CD14-positive monocyte (primary cell): ENCODE measurements around the gene RPN1. TPM values are rescaled to one million over a fixed set of nuclear protein-coding genes. Genes with fewer than 3 reads are reported as not detected.

Experiments used
- DNase-seq, 3 donors: peaks; one replicate each; pipeline ENCODE4 v3.0.0-alpha.2; 2011 to 2022
- H2AFZ ChIP-seq: 2 replicates; pipeline ENCODE4 v1.6.0; 2012; ENCODE audit warnings: mild to moderate bottlenecking, low read depth, low read length, inconsistent platforms; ENCODE audit not compliant: insufficient read depth, poor library complexity, severe bottlenecking
- H3K27ac ChIP-seq, 2 donors: 1 replicate in 1 of 2; 2 replicates in 1 of 2; pipeline ENCODE4 v1.5.1; 2012 to 2013; ENCODE audit warnings: low read length in 2 of 2, control low read depth in 1 of 2, inconsistent platforms in 1 of 2, low read depth in 1 of 2, mild to moderate bottlenecking in 1 of 2
- H3K27me3 ChIP-seq, 2 donors: one replicate each; pipeline versions ENCODE4 v1.6.0 to v1.6.1; 2011 to 2013; ENCODE audit warnings: low read length in 2 of 2; ENCODE audit not compliant: control insufficient read depth in 2 of 2, insufficient read depth in 2 of 2
- H3K36me3 ChIP-seq, 2 donors: replicated peaks in 1 of 2; 1 replicate in 1 of 2; 2 replicates in 1 of 2; pipeline versions ENCODE4 v1.5.1 to v1.6.1; 2012 to 2013; ENCODE audit warnings: low read length in 2 of 2, control low read depth in 1 of 2, inconsistent platforms in 1 of 2, mild to moderate bottlenecking in 1 of 2; ENCODE audit not compliant: insufficient read depth in 2 of 2, control insufficient read depth in 1 of 2
- H3K4me1 ChIP-seq, 2 donors: 1 replicate in 1 of 2; 2 replicates in 1 of 2; pipeline versions ENCODE4 v1.5.1 to v1.6.1; 2012 to 2013; ENCODE audit warnings: low read length in 2 of 2, control low read depth in 1 of 2, inconsistent platforms in 1 of 2, mild to moderate bottlenecking in 1 of 2, moderate library complexity in 1 of 2; ENCODE audit not compliant: insufficient read depth in 2 of 2, control insufficient read depth in 1 of 2
- H3K4me2 ChIP-seq: replicated peaks from 2 replicates; pipeline ENCODE3; 2012; ENCODE audit warnings: low read length, moderate library complexity, mild to moderate bottlenecking; ENCODE audit not compliant: poor library complexity, severe bottlenecking; ENCODE audit errors: extremely low read depth
- H3K4me3 ChIP-seq, 3 experiments: fragments of 200-600 bp in 1 of 3; sonication (generic) in 1 of 3; replicated peaks in 1 of 3; 1 replicate in 2 of 3; 2 replicates in 1 of 3; pipeline ENCODE4 v1.5.1; 2011 to 2013; ENCODE audit warnings: low read length in 3 of 3, mild to moderate bottlenecking in 3 of 3, control low read depth in 2 of 3, low read depth in 2 of 3, inconsistent platforms in 1 of 3, moderate library complexity in 1 of 3
- H3K79me2 ChIP-seq: 2 replicates; pipeline ENCODE4 v1.6.0; 2012; ENCODE audit warnings: mild to moderate bottlenecking, control low read depth, inconsistent platforms, low read length, moderate library complexity; ENCODE audit not compliant: insufficient read depth
- H3K9ac ChIP-seq: 2 replicates; pipeline ENCODE4 v1.6.0; 2017; ENCODE audit warnings: low read length, mild to moderate bottlenecking; ENCODE audit not compliant: insufficient read depth, poor library complexity, severe bottlenecking
- H3K9me3 ChIP-seq, 2 donors: replicated peaks in 1 of 2; 1 replicate in 1 of 2; 2 replicates in 1 of 2; pipeline versions ENCODE4 v1.5.1 to v1.6.1; 2012 to 2013; ENCODE audit warnings: low read length in 2 of 2, control low read depth in 1 of 2; ENCODE audit not compliant: control insufficient read depth in 1 of 2, insufficient read depth in 1 of 2
- H4K20me1 ChIP-seq: 2 replicates; pipeline ENCODE4 v1.6.0; 2012; ENCODE audit warnings: mild to moderate bottlenecking, low read length, control low read depth, moderate library complexity; ENCODE audit not compliant: insufficient read depth
- H3K27ac Mint-ChIP-seq, 7 donors: one replicate each; pipeline ENCODE4 v1.8.0; 2020; ENCODE audit warnings: mild to moderate bottlenecking in 7 of 7, mixed read lengths in 7 of 7, moderate library complexity in 6 of 7, inconsistent platforms in 2 of 7
- H3K27me3 Mint-ChIP-seq, 3 donors: one replicate each; pipeline ENCODE4 v1.8.0; 2021 to 2022; ENCODE audit warnings: low read depth in 3 of 3, mild to moderate bottlenecking in 3 of 3, mixed read lengths in 3 of 3, moderate library complexity in 3 of 3, inconsistent platforms in 1 of 3
- H3K36me3 Mint-ChIP-seq, 2 donors: one replicate each; pipeline ENCODE4 v1.8.0; 2020; ENCODE audit warnings: mixed read lengths in 2 of 2, inconsistent platforms in 1 of 2, mild to moderate bottlenecking in 1 of 2
- H3K4me1 Mint-ChIP-seq: one replicate; pipeline ENCODE4 v1.8.0; 2020; ENCODE audit warnings: mild to moderate bottlenecking, mixed read lengths
- H3K4me3 Mint-ChIP-seq, 2 donors: one replicate each; pipeline ENCODE4 v1.8.0; 2020; ENCODE audit warnings: mild to moderate bottlenecking in 2 of 2, mixed read lengths in 2 of 2, moderate library complexity in 1 of 2
- H3K9me3 Mint-ChIP-seq, 7 donors: one replicate each; pipeline ENCODE4 v1.8.0; 2020 to 2022; ENCODE audit warnings: mixed read lengths in 7 of 7, mild to moderate bottlenecking in 6 of 7, moderate library complexity in 6 of 7, inconsistent platforms in 2 of 7
- CTCF ChIP-seq: fragments of 200-600 bp; IDR thresholded peaks from one replicate; pipeline ENCODE4 v1.8.0; 2022; ENCODE audit warnings: antibody characterized with exemption, mild to moderate bottlenecking
- WGBS: methylation state at CpG from one replicate; pipeline ENCODE4 v1.1.5; 2013; ENCODE audit warnings: missing lambda C conversion rate; ENCODE audit not compliant: insufficient coverage; 5-methylcytosine and 5-hydroxymethylcytosine counted together
- intact Hi-C, 2 donors: fragments of 100-400 bp; cut with micrococcal nuclease; formaldehyde crosslinking; loops; one replicate each; pipeline versions ENCODE4 v1.15.0 to v1.15.1; 2023
- polyA plus RNA-seq, 3 donors: library from polyadenylated mRNA; depleted of rRNA in 1 of 3; unstranded in 2 of 3; stranded (reverse) in 1 of 3; fragments of 300-500 nt in 2 of 3; fragments of >200 nt in 1 of 3; fragmentation: Illumina TruSeq in 2 of 3; gene quantifications; 1 replicate in 2 of 3; 2 replicates in 1 of 3; pipeline ENCODE4 v1.2.3, GENCODE V29; 2012 to 2021

Gene RPN1
- polyA plus RNA-seq, 3 donors, result 112 to 375 (median 354) TPM

GRCh38 chr3:128603811-128604775 lies 46.5 kb downstream of the RPN1 start:
- no peaks in the 10 kb centered on the region for H3K79me2 ChIP-seq
- intact Hi-C loops, result loop anchor here in 1 of 2 donors (10.0 kb wide), 1 partner anchor 509 kb away; no protein-coding TSS in a partner anchor
- peaks cover 55% of the 10 kb centered on the region for H3K4me1 Mint-ChIP-seq
- peak overlapping the region; percentile 65 for H3K4me2 ChIP-seq
- H3K9me3 Mint-ChIP-seq, result no peaks in the 10 kb centered on the region
- no peak for TF ChIP-seq CTCF
- H3K27me3 ChIP-seq, result no peaks in the 10 kb centered on the region
- H3K9me3 ChIP-seq, result no peaks in the 10 kb centered on the region
- no peaks in the 10 kb centered on the region for H3K36me3 ChIP-seq
- H3K27ac Mint-ChIP-seq, result peak overlapping the region in 4 of 7 donors; percentile 10 to 49 (median 32)
- no peak for DNase-seq
- H3K4me1 ChIP-seq, result peaks cover 52 to 69% of the 10 kb centered on the region in 2 donors
- H3K27me3 Mint-ChIP-seq, result peaks cover 4 to 6% (median 5%) of the 10 kb centered on the region in 3 donors
- peaks cover 0 to 2% of the 10 kb centered on the region in 2 donors for H3K36me3 Mint-ChIP-seq
- peak overlapping the region; percentile 22 for H3K9ac ChIP-seq
- H3K4me3 ChIP-seq, result peak overlapping the region in 1 of 3 experiments; percentile 46
- H2AFZ ChIP-seq, result peak overlapping the region; percentile 15
- no peak overlapping the region for H3K27ac ChIP-seq
- no peaks in the 10 kb centered on the region for H4K20me1 ChIP-seq
- H3K4me3 Mint-ChIP-seq, result peak overlapping the region; percentile 16 to 39
- WGBS, result 40% methylated on average over 9 of the region's 20 CpGs

DNA sequence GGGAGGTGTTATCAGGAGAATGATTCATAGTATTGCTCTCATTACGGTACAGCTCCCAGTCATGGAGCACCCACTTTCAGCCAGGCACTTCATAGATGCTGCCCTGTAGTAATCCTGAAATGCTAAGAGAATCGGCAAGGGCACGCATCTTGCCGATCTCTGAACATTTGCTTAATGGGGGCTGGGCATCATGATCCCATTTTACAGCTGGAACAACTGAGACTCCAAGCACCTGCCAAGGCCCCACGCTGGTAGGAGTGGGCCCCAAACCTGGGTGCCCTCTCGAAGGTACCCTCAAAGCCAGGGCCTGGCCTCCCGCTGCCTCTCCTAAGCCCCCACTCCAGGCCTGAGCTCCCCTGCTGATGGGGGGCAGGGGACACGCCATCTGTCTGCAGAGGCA lies 47.3 kb downstream of the RPN1 start:
- intact Hi-C loops, result loop anchor here in 1 of 2 donors (10.0 kb wide), 1 partner anchor 509 kb away; no protein-coding TSS in a partner anchor
- no peaks in the 10 kb centered on the region for H3K36me3 ChIP-seq
- peaks cover 4 to 6% (median 5%) of the 10 kb centered on the region in 3 donors for H3K27me3 Mint-ChIP-seq
- peak overlapping the region; percentile 22 for H3K9ac ChIP-seq
- TF ChIP-seq CTCF, result no peak
- peaks cover 60% of the 10 kb centered on the region for H3K4me1 Mint-ChIP-seq
- peaks cover 0 to 2% of the 10 kb centered on the region in 2 donors for H3K36me3 Mint-ChIP-seq
- no peaks in the 10 kb centered on the region for H3K9me3 Mint-ChIP-seq
- no peak for DNase-seq
- no peaks in the 10 kb centered on the region for H3K27me3 ChIP-seq
- no peak overlapping the region for H2AFZ ChIP-seq
- WGBS, result 55% methylated on average over 6 of the region's 8 CpGs
- H3K4me3 Mint-ChIP-seq, result no peak overlapping the region
- no peaks in the 10 kb centered on the region for H3K9me3 ChIP-seq
- no peaks in the 10 kb centered on the region for H4K20me1 ChIP-seq
- H3K27ac ChIP-seq, result no peak overlapping the region
- peaks cover 55 to 72% of the 10 kb centered on the region in 2 donors for H3K4me1 ChIP-seq
- H3K4me2 ChIP-seq, result peak overlapping the region; percentile 65
- H3K27ac Mint-ChIP-seq, result peak overlapping the region in 1 of 7 donors; percentile 40
- peak overlapping the region in 1 of 3 experiments; percentile 46 for H3K4me3 ChIP-seq
- no peaks in the 10 kb centered on the region for H3K79me2 ChIP-seq
